ENCODE measurements around the gene DSCAM.
"Not testable (repeated sequence)": the region's sequence is repeated elsewhere in the genome, so short reads cannot be mapped to it uniquely, and the experiment has no call there.

DSCAM gene

GRCh38 chr21:40846587-40847411, at the start of gene DSCAM:
Gene DSCAM, minus strand, starts transcription at chr21:40847158. Its CDS starts 497 bp downstream, at chr21:40846661.
- no peak for DNase-seq (ENCODE audit: low read depth)

- not testable (repeated sequence) for DNase-seq (ENCODE audit: low read depth)
Observed at GRCh38 chr21:40895697-40896096, 48.7 kb upstream of the DSCAM start.

GRCh38 chr21:40886931-40887330, 40.0 kb upstream of the DSCAM start:
- no peak for DNase-seq (ENCODE audit: low read depth)

DNA sequence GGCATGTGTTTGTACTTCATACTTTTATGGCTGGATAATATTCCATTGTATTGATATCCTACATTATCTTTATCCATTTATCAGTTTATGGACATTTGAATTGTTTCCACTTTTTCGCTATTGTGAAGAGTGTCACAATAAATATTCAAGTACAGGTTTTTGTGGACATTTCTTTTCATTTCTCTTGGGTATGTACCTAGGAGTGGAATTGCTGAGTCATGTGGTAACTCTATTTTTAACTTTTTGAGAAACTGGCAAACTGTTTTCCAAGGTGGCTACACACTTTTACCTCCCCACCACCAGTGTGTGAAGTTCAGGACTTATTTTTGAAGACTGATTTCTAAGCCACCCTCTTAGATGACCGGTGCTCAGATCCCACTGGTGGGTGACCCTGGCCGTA, 39.0 kb upstream of the DSCAM start:
- no peak for DNase-seq (ENCODE audit: low read depth)

GRCh38 chr21:40882192-40882915, 35.4 kb upstream of the DSCAM start:
- DNase-seq (ENCODE audit: low read depth): no peak

GRCh38 chr21:40881767-40882166, 34.8 kb upstream of the DSCAM start:
- DNase-seq (ENCODE audit: low read depth): no peak

- DNase-seq (ENCODE audit: low read depth): no peak
Observed at GRCh38 chr21:40871099-40871498, 24.1 kb upstream of the DSCAM start.

DNA sequence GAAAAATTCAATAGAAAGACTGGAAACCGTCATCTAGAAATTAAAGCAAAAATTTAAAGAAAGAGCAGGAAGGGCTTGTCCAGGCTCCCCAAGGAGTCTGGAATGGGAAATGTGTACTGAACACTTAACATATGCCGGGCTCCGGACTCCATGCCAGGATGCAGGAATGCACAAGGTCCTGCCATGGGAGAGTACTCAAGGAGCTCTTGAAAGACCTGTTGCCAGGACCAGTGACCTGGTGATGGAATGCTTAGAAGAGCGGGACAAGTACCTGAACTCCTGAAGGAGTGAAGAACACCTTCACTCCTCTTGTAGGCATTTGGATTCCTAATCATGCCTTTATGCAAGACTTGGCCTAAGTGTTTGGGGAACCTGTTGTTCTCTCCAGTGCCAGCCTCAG, 16.9 kb upstream of the DSCAM start:
- no peak for DNase-seq (ENCODE audit: low read depth)

DNA sequence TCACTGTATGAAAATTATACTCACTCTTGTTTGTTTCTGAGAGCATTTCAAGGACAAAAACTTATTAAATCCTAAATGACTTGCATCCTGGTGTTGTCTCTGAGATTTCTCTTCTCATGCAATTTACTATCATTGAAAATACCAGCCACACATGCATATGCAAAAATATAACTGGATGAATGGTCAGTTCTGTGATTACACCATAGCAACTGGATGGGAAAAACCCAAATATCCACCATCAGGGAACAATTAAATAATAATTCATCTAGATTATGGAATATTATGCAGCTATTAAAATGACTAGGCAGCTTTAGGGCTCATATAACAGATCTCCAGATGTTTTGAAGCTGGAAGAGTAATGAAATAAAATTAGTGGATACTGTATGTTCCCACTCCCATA, 11.6 kb upstream of the DSCAM start:
- DNase-seq (ENCODE audit: low read depth): no peak

GRCh38 chr21:40853956-40854688, 7.2 kb upstream of the DSCAM start:
- DNase-seq (ENCODE audit: low read depth): no peak

GRCh38 chr21:40852563-40852962, 5.6 kb upstream of the DSCAM start:
- DNase-seq (ENCODE audit: low read depth): no peak

DNA sequence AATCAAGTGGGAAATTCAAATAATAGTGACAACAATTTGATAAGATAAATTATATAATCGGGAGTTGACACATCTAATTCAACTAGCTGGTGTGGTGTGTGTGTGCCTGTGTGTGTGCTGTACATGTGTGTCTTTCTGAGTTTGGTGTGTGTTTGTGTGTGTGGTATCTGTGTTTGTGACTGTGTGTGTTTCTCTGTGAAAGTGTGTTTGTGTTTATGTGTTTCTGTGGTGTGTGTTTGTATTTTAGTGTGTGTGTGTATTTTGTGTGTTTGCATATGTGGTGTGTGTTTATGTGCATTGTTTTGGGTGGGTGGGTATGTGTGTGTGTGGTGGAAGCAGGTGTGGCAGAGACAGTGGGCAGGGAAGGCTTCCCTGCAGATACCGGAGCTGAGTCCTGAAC, 4.8 kb upstream of the DSCAM start:
- no peak for DNase-seq (ENCODE audit: low read depth)

- DNase-seq (ENCODE audit: low read depth): no peak
Observed at GRCh38 chr21:40850071-40850470, 3.1 kb upstream of the DSCAM start.

DNA sequence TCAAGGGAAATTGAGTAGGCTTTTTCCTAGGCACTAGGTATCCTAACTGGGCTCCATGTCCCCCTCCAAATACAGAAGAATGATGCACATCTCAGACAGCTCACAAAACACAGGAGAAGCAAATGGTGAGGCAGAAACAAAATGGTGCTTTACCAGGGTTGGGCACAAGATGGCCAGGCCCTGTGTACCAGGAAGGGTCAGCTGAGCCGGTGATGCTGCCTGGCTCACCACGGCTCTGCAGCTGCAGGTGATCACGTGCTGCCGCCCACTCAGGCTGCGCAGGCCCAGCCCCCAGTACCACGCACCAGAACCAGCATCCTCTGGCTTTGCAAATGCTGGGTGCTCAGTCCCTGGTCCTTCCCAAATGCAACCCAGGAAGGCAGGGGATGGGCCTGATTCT, 993 bp upstream of the DSCAM start:
- DNase-seq (ENCODE audit: low read depth): no peak

- DNase-seq (ENCODE audit: low read depth): no peak
Observed at GRCh38 chr21:40846103-40846502, 855 bp downstream of the DSCAM start.

DNA sequence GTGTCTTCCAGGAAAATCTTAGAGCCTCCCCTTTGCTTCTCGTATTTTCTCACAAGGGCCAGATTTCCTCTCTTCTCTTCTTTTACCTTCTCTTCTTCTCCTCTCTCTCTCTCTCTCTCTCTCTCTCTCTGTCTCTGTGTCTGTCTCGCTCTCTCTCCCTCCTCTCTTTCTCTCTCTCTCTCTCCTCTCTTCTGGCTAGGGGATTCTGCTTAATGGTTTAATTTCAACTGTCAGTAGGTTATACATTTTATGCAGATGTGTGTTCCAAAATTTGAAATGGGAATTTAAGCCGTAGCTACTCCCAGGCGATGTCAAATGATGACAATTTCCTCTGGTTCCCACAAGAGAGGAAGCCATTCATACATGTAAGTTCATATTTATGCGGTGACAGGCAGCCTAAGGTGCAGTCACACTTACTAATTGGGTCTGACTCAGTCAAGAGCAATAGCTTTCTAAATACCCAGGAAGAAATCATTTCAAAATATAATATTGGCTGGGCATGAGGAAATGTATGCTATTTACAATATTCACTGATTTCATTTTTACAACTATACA, 1.4 kb downstream of the DSCAM start:
- DNase-seq (ENCODE audit: low read depth): no peak

DNA sequence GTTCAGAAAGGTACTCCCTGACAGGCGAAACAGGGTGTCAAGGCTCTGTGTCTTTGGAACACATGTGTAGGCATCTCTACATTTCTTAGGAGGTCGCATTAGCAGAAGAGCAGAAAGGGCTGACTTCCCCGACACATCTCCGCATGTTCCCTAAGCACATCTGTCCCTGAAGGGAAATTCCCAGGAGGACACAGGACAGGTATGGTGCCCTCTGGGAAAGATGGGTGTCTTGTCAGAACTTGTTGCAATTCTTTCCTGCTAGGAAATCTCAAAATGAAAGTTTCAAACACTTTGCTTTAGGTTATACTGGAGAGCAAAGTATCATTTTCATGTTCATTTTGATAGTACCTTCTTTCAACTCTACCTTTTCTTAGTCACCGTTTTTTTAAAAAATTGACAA, 2.0 kb downstream of the DSCAM start:
- no peak for DNase-seq (ENCODE audit: low read depth)

DNA sequence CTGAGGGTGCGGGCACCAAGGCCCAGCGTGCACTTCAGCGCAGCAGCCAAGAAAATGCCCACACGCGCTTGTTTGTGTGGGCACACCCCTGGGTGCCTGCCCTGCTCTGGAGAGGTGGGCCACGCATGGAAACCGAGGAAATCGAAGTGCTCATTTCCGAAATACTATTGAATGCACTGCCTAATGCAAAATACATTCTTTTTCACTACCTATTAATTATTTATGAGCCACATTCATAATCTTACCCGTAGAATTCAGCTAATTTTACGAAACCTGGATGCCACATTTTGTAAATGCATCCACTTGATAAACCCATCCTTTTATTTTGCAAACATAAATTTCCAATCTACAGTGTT, 4.8 kb downstream of the DSCAM start:
- no peak for DNase-seq (ENCODE audit: low read depth)

- DNase-seq (ENCODE audit: low read depth): no peak
Observed at GRCh38 chr21:40841524-40842196, 5.3 kb downstream of the DSCAM start.

- DNase-seq (ENCODE audit: low read depth): no peak
Observed at GRCh38 chr21:40840401-40841125, 6.4 kb downstream of the DSCAM start.

GRCh38 chr21:40839521-40839920, 7.4 kb downstream of the DSCAM start:
- no peak for DNase-seq (ENCODE audit: low read depth)

Data from fibroblast of gingiva (primary cell).